Measurements from ENCODE around the gene PAEP.
A peak's percentile ranks its signal among the peaks of the same experiment; 100 is the strongest.

The PAEP gene

GRCh38 chr9:135550344-135550918 is 11.1 kb upstream of the PAEP start:
- intact Hi-C loops (cut with DNase I; ENCODE audit: low total_unique reads), result no loop called here
- Histone ChIP-seq H3K9me3 (peaks cover 0 to 15% (median 10%) of the 10 kb centered on the region in 3 donors), H3K4me3 (no peak overlapping the region), H3K27me3 (peaks cover 0 to 30% of the 10 kb centered on the region in 2 donors), H3K36me3 (no peaks in the 10 kb centered on the region), H3K27ac (no peak overlapping the region), H3K4me1 (no peaks in the 10 kb centered on the region)
- DNase-seq, result peak in 1 of 2 donors; percentile 38
- no peak for TF ChIP-seq CTCF (IDR thresholded peaks at IDR 0.05)

- intact Hi-C loops (cut with DNase I; ENCODE audit: low total_unique reads), result no loop called here
- DNase-seq, result peak in 1 of 2 donors; percentile 37
- TF ChIP-seq CTCF (IDR thresholded peaks at IDR 0.05), result no peak
- H3K36me3 ChIP-seq, result no peaks in the 10 kb centered on the region
- peaks cover 0 to 15% (median 11%) of the 10 kb centered on the region in 3 donors for H3K9me3 ChIP-seq
- no peaks in the 10 kb centered on the region for H3K4me1 ChIP-seq
- H3K27me3 ChIP-seq, result peaks cover 0 to 30% of the 10 kb centered on the region in 2 donors
- H3K4me3 ChIP-seq, result no peak overlapping the region
- H3K27ac ChIP-seq, result no peak overlapping the region
Measured at GRCh38 chr9:135551031-135551430, 10.5 kb upstream of the PAEP start.

- Histone ChIP-seq H3K36me3 (no peaks in the 10 kb centered on the region), H3K4me3 (no peak overlapping the region), H3K27me3 (peaks cover 0 to 30% of the 10 kb centered on the region in 2 donors), H3K27ac (no peak overlapping the region), H3K4me1 (no peaks in the 10 kb centered on the region), H3K9me3 (peaks cover 0 to 15% (median 11%) of the 10 kb centered on the region in 3 donors)
- no peak for TF ChIP-seq CTCF (IDR thresholded peaks at IDR 0.05)
- peak in 1 of 2 donors; percentile 55 for DNase-seq
- intact Hi-C loops (cut with DNase I; ENCODE audit: low total_unique reads), result no loop called here
Measured at GRCh38 chr9:135551456-135551855, 10.1 kb upstream of the PAEP start.

- no peak for TF ChIP-seq CTCF (IDR thresholded peaks at IDR 0.05)
- H3K9me3 ChIP-seq, result peaks cover 0 to 15% (median 11%) of the 10 kb centered on the region in 3 donors
- intact Hi-C loops (cut with DNase I; ENCODE audit: low total_unique reads), result no loop called here
- peaks cover 0 to 30% of the 10 kb centered on the region in 2 donors for H3K27me3 ChIP-seq
- no peak overlapping the region for H3K4me3 ChIP-seq
- DNase-seq, result peak in 1 of 2 donors; percentile 37
- no peaks in the 10 kb centered on the region for H3K36me3 ChIP-seq
- H3K4me1 ChIP-seq, result no peaks in the 10 kb centered on the region
- no peak overlapping the region for H3K27ac ChIP-seq
Measured at GRCh38 chr9:135552021-135552697, 9.4 kb upstream of the PAEP start.

GRCh38 chr9:135552698-135553171 is 8.8 kb upstream of the PAEP start:
- DNase-seq, result peak in 1 of 2 donors; percentile 23
- Histone ChIP-seq H3K36me3 (no peaks in the 10 kb centered on the region), H3K4me1 (no peaks in the 10 kb centered on the region), H3K9me3 (peaks cover 0 to 15% (median 11%) of the 10 kb centered on the region in 3 donors), H3K4me3 (no peak overlapping the region), H3K27ac (no peak overlapping the region), H3K27me3 (peaks cover 0 to 28% of the 10 kb centered on the region in 2 donors)
- no peak for TF ChIP-seq CTCF (IDR thresholded peaks at IDR 0.05)
- intact Hi-C loops (cut with DNase I; ENCODE audit: low total_unique reads), result no loop called here

Measured in tibial artery (tissue), 4 donors.